CD4-positive, alpha-beta T cell treated with Interleukin-6 for 4 hours (primary cell): ENCODE data around the gene GPR65.

Experiments used
- DNase-seq: peaks from one replicate; pipeline ENCODE4 v3.0.0-alpha.2; 2020; ENCODE audit warnings: mixed read lengths

Gene GPR65, protein sequence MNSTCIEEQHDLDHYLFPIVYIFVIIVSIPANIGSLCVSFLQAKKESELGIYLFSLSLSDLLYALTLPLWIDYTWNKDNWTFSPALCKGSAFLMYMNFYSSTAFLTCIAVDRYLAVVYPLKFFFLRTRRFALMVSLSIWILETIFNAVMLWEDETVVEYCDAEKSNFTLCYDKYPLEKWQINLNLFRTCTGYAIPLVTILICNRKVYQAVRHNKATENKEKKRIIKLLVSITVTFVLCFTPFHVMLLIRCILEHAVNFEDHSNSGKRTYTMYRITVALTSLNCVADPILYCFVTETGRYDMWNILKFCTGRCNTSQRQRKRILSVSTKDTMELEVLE

DNA sequence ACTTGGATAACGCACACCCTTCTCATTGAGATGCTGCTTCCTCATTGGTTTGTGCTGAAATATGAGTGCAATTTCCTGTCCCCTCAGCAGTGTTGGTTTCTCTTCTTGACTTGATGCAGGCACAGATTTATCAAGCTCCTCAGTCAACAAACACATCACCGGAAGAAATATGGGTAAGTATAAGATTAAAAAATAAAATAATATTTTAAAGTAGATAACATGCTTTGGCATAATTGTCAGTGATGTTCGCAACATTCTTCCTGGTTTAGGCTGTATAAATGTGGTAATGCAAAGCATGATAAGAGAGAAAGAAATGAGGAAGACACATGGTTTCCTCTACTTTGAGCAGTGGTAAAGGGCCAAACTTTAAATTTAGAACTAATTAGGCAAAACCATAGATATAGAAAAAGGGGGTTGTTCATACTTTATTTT, at the start of gene GPR65:
Gene GPR65, plus strand, starts transcription at position 86 of the 432 bp plus-strand sequence. CDS start 5,713 bp downstream, outside the sequence.
- DNase-seq: peak; percentile 45

DNA sequence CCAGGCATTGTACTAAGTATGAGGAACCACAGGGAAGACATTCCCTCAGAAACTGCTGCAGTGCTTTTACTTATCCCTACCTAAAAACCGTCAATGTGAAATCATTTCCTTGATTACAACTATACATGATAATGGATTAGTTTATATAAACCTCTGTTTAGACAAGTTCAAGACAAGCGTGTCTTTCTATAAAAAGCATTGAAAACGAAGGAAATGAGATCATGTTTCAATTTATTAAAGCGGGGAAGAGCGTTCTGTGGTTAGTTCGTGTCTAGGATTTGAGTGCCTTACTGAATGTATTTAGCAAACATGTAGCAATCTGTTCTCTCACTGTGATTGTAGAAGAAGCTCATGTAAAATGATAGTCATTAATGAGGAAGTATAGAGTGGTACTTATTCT, 49.4 kb upstream of the GPR65 start:
- DNase-seq: no peak

DNA sequence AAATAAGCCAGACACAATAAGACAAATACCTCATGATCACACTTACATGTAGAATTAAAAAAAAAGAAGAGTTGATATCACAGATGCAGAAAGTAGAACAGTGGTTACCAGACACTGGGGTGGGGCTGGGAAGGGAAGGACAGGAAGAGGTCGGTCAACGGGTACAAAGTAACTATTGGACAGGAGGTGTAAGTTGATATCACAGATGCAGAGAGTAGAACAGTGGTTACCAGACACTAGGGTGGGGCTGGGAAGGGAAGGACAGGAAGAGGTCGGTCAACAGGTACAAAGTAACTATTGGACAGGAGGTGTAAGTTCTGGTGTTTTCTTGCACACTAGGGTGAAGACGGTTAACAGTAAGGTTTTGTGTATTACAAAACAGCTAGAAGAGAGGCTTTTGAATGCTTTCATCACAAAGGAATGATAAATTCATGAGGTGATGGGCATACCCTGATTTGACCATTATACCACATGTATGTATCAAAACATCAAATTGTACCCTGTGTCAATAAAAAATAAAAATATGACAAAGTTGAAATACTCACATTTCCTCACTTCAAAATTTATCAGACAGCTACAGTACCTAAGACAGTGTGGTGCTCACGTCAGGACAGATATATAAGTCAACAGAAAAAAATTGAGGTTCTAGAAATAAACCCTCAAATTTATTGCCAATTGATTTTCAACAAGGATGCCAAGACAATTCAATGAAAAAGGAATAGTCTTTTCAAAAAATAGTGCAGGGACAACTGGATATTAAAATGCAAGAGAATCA, 44.7 kb upstream of the GPR65 start:
- DNase-seq: no peak

DNA sequence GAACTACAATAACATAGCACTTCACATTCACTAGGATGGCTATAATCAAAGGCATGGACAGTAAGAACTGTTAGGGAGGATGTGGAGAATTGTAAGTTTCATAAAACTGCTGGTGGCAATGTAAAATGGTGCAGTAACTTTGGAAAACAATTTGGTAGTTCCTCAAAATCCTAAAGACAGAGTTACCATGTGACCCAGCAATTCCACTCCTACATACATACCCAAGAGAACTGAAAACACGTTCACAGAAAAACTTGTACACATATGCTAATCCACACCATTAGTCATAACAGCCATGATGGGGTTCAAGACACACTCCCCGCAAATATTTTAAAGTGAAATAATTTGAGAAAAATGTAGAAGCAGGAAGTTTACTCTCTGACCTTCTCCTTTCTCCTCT, 43.7 kb upstream of the GPR65 start:
- no peak for DNase-seq

DNA sequence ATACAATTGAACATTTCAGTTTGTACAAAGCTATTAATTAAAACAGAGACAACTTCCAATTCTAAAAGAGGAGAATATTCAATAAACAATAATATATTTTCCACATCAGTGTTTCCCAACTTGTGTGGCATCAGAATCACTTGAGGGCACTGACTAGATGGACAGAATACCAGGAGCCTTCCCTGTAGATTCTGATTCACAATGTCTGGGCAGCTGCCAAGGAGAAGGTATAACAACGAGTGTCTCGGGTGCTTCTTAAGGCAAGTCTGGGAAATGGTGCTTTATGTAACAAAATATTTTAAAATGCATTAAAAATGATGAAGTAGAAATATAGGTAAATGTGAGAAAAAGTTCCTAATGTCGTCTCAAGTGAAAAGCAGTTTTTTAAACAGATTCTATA, 38.1 kb upstream of the GPR65 start:
- no peak for DNase-seq

DNA sequence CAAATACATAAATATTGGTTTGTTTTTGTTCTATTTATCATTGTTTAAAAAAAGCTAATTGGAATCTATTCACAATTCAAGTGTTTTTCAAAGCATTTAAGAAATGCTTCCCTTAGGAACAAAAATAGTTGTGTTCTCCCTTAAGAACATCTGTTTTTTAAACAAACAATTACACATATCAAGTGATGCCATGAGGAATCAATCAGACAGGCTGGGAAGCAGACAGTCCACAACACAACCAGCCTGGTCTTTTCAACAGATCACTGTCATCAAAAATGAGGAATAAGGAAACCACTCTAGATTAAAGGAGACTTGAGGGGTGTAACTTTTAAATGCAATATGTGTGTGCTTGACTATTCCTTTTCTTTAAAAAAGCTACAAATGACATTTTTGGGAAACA, 37.4 kb upstream of the GPR65 start:
- no peak for DNase-seq

DNA sequence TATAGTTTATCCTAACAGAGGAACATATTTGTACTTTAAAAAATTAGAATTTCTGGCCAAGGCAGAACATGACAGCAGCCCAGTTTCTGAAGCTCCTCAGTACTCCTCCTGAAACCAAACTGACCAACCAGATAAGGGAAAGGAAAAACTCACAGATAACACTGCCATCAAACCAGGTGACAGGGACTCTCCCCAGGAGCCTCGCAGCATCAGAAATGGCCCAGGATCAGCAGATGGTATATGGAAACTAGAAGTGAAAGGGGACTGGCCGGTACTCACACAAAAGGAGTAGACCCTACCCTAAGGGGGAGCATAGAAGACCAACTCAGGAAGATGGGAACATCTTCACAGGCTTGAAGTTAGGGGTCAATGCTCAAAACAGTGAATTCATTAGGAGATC, 33.9 kb upstream of the GPR65 start:
- DNase-seq: no peak

DNA sequence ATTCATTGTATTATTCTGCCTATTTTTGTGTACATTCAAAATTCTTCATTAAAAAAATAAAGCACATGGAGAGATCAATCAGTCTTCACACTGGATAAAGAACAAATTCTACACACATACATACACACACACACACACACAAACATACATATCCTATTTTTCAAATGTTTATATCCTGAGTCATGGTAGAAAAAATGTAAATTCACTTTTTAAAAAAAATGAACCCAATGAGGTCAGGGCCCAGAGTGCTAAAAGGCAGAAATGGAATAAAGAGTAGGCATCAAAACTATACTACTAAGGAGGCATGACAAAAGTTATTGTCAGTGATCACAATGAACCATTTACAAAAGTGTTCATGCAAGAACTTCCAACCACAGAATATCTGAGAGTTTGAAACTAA, 29.3 kb upstream of the GPR65 start:
- no peak for DNase-seq

DNA sequence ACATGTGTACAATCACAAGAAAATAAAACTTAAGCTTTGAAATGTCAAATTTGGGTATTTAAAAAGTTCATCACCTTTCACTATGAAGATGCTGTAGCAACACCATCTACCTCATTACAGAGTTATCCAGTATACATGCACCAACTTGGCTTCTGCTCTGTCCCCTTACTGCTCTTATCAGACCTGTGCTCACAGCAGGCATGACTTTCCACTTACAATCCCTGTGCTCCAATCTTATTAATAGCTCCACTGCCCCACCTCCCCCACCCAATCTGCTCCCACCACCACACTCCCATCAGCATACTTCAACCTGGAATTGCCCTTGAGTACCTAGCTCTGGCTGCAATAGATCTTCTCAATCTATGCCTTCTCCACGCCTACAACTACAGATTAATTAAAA, 25.2 kb upstream of the GPR65 start:
- no peak for DNase-seq

DNA sequence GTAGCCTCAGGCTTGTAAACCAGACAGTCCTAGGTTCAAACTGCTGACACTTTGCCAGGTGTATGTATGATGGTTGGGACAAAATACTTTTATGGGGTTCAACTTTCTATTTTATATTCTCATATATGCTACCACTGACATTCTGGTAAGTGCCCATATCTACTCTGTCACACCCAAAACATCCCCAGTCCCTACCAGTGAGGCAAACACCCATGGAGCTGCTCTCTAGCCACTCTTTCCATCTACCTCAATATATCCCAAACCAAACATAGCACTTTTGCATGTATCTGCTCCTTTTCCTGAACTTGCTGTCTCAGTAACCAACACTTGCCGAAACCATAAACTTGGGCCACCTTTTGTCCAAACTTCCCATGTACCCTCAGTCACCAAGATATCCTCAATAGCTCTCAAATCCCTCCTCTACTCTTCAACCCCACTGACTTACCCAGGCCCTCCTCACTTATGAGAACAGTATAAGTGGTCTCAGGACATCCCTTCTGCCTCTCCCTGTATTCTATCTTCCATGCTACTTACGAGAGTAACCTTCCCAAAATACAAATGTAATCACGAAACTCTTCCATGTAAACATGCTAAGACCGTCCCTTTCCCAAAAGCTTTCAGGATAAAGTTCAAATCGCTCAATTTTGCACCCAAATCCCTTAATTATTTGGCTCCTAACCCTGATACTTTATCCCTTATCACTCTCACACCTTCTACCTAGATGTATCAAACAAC, 15.5 kb upstream of the GPR65 start:
- no peak for DNase-seq

DNA sequence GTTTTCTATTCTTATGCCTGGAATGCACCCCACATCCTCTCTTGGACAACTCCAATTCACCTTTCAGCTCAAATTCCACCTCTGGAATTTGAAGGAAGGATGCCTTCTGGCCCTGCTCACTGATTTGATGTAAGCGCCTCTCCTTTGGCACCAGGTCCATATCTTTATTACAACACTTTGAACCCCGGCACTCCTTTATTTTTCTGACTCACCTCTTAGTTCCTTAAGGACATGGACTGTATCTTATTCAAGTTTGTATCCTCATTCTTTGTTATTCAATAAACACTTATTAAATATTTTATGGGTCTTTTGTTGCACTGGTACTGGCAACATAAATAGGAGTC, 15.0 kb upstream of the GPR65 start:
- DNase-seq: no peak

DNA sequence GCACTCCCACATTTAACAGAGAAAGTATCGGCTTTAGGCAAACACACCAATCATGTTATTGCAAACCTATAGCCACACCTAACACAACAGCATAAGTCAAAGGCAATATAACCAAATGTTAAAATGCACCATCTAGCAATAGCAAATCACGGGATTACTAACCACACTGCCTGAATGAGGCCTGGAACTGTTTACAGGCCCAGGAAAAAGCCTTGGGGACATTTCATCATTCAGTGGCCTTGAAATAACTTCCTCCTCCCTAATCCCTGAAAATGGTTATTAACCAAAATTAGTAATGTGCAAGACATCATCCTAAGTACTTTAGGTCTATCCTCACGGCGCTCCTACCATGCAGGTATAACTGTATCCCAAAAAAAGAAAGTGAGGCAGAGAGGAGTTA, 14.3 kb upstream of the GPR65 start:
- no peak for DNase-seq

DNA sequence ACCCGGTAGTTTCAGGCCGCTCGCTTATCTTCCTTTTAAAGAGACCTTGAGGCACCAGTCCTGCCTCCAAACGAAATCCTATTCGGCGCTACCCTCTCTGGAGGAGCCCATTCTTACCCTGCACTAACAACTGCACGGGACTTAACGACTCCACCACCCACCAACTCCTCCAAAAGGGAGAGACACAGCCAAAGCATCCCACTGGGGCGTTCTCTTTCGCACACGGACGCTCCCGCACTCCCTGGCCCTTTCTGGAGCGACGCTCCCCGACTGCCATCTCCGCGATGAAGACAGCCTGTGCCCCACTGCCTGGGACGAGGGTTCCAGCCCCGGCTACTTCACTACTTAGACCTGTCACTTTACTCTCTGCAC, 12.6 kb upstream of the GPR65 start:
- no peak for DNase-seq

DNA sequence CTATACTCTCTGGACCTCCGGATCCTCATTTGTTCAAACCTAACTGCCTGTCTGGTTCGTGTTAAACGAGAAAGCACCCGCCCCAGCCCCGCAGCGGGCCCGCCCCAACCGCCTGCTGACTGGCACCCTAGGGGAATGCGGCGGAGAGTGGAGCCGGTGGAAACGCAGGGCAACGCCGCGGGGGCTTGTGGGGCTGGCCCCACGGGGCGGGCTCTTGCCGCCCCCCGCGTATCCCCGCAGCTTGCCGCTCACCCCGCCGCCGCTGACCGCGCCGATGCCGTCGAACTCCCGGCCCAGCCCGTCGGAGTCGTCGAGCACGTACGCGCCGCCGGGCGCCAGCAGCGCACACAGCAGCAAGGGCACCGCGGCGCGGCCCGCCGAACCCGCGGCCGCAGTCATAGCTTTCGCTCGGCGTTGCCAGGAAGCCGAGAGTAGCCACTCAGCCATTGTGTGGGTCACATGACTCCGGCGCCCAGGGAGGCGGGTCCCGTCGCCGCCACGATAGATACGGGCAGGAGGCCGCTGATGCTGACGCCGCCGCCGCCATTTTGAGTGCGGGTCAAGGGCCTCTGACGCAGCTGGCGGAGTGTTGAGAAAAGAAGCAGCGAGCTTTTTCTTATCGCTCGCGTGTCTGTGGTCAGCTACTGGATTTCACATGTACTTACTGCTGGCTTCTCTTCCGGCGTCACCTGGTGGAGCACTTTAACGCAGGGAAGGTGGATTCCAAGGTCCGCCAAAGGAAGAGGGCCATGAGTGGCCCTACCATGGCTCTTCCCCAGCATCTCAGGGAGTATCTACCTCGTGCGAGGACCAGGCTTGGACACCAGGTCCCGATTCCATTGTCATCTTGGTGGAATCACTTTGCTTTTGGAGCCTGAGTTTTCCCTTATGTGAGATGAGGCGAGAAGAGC, 12.0 kb upstream of the GPR65 start, which contains the start of gene GALC:
Gene GALC, minus strand, starts transcription at position 465 of the 911 bp plus-strand sequence. Its CDS starts 18 bp downstream, at position 447.
- DNase-seq: peak; percentile 95

DNA sequence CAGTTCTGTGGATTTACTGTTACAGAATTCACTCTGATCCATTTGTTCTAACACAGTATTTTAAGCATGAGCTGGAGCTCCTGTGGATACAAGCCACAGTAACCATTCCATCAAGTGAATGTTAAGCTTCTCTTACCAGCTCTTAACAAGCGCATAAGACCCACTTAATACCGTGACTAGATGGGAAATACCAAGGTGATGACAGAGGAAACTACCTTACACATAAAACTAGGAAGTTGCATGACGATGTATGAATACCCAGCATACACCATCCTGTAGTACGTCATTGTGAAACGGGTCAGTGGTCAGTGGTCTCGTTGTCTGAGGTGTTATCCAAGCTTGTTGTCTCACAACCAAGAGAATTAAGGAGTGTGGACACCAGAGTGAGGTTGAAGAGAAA, 10.0 kb upstream of the GPR65 start:
- no peak for DNase-seq

DNA sequence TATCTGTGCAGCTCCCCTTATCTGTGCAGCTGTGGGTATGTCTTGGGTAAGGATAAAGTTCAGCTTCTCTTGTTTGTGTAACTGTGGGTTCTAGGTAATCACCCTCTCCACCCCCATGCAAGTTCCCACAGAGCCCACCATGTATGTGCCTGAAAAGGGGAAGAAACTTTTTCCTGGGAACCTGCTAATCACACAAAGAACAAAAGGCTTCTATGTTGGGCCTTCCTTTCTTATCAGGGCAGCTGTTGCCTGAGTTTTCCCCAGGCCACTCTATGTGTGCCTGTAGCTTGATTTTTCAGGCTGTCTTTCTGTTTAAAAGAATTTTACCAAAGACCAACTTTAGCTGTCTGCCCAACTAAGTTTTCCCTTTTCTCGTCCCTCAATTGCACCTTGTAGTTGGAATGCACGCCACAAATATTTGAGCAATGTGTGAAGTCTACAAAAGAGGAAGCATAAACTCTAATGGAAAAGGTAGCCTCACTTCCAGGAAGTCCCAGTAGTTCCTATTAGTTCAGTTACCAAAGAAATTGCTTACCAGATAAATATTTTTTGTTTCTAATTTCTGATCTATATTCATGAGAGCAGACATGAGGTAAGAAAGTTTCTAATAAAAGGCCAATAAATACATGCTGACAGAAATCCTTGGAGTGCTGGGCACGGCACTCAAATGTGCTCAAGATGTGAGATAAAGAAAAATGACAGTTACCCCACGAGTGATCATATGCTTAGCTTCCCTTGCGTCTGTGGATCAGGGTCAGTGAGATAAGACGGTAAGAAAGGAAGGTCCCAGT, 9.2 kb upstream of the GPR65 start:
- no peak for DNase-seq

DNA sequence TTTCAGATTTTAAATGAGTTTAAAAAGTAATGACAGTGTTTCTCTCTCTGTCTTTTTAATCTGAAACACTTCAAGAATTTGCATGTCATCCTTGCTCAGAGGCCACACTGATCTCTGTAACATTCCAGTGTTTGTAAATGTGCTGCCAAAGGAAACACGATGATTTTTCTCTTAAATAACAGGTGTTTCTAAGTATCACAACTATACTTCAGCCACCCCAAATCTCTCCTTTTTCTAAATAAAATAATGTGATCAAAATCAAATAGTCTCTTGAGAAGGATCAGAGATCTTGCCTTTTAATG, 8.7 kb upstream of the GPR65 start:
- no peak for DNase-seq

DNA sequence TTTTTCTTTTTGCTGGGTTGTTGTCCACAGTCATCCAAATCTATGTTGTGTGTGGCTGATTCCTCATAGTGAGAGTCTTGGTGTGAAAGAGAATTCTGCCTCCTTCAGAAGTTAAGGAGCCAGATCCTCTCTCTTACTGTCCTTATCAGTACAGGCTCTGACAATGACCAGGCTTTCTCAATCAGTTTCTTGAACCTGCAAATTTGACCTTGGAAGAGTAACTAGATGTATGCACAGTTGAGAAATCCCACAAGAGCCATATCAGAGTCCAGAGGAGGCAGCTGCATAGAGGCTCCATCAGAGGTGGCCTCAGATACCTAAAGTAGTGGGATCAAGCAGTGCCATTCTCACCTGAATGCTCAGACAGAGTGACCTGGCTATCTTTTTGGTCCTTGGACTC, 6.5 kb upstream of the GPR65 start:
- no peak for DNase-seq

DNA sequence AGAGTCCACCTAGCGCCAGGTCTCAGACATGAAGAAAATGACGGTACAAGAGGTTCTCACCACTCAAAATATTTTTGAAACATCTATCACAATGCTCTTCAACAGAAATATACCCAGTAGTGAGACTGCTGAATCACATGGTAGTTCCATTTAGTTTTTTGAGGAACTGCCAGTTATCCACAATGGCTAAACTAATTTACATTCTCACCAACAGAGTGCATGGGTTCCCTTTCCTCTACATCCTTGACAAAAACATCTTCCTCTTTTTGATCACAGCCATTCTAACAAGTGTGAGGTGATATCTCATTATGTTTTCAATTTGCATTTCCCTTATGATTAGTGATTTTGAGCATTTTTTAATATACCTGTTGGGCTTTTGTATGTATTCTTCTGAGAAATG, 5.7 kb upstream of the GPR65 start:
- DNase-seq: no peak

DNA sequence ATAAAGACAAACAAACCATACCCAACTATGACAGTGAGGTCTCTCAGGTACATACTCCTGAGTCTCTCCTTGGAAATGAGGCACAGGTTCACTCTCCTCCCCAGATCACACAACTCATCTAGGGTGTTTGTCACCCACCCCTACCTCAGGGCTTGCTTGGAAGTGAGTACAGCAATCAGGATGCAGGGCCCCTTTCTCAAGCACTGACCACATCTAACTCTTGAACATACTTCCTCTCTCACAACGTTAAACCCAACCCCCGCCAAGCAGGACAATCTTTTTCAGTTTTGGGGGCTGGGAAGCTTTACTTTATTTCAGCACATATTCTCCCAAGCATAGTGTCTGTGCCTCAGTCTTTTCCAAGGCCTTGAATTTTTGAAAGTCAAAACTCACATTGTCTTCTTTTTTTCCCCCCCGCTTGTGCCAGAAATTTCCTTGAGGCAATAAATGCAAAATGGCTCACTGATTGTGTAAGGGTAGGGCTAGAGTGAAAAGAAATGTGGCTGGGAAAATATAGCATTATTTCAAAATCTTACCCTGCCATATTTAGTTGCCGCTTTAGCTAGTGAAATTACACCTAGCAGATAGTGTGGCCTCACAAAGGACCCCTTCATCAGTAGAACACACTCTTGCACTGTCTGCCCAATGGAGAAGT, 2.4 kb upstream of the GPR65 start:
- DNase-seq: no peak

DNA sequence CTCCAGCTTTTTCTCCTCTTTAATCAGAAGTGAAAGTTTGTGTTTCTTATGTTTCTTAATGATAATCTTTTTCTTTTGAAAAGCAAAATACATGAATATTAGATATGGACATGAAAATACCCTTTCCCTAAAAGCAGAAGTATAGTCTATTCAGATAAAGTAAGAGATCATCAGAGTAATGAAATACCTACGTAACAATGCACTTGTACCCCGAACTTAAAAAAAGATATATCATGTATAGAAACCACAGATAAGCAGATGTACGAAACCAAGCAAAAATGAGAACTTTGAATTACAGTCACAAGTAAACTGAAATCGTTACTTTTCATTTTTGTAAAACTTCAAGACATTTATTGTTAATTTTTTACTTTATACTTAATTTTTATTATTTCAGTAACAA, 1.5 kb upstream of the GPR65 start:
- no peak for DNase-seq
